ENCODE measurements around the gene PIP4K2A.
"Not testable (repeated sequence)": the region's sequence is repeated elsewhere in the genome, so short reads cannot be mapped to it uniquely, and the experiment has no call there.

The PIP4K2A gene

GRCh38 chr10:22527520-22527919, 186.9 kb downstream of the PIP4K2A start:
- DNase-seq, result no peak

GRCh38 chr10:22524333-22524732, 190.0 kb downstream of the PIP4K2A start:
- not testable (repeated sequence) for DNase-seq

GRCh38 chr10:22520645-22521044, 193.7 kb downstream of the PIP4K2A start:
- DNase-seq, result not testable (repeated sequence)

DNA sequence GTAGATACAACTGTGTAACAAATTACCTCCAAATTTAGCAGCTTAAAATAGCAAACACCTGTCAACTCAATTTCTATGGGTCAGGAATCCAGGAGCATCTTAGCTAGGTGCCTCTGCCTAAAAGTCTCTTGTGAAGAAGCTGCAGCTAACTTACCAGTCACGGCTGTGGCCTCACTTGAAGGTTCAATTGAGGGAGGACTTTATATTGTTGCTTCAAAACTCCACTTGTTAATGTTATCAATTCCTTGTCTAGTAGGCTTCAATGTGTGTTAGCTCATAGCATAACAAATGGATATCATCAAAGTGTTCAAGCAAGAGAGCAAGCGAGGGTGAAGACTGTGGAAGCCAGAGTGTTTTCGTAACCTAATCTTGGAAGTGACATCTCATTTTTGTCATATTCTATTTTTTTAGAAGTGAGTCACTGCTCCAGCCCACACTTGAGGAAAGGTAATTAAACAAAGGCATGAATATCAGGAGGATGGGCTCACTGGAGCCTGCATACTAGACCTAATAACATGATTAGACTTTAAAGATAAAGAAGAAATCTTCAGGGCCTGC, 196.1 kb downstream of the PIP4K2A start:
- no peak for DNase-seq

DNA sequence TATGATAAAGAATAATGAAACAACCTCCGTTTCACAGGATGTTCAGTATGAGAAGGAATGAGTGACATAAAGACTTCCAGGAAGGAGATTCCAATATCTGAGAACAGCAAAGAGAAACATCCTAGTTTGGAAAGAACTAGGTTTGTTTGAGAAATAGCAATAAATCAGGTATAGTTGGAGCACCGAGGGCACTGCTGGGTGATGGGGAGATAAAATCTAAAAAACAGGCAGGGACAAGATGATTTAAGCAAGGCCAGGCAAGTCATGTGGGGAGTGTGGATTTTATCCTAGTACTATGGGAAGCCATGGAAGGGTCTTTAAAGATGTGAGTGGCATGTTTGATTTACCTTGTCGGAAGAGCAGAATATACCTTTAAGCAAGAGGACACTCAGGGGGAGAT, 199.4 kb downstream of the PIP4K2A start:
- DNase-seq, result no peak

DNA sequence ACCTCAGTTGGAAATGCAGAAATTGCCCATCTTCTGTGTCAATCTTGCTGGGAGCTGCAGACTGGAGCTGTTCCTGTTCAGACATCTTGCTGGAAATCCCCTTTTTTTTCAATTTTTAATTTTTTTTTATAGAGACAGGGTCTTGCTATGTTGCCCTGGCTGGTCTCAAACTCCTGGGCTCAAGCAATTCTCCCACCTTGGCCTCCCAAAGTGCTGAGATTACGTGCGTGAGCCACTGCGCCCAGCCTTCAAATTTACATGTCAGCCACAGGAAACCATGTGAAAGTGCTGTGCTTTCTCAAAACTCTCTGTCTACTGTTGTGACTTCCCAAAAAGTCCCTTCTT, 200.0 kb downstream of the PIP4K2A start:
- DNase-seq, result not testable (repeated sequence)

GRCh38 chr10:22513483-22514413, 200.6 kb downstream of the PIP4K2A start:
- DNase-seq, result peak in 1 of 56 donors; percentile 10

- DNase-seq, result not testable (repeated sequence)
Observed at GRCh38 chr10:22512015-22512414, 202.4 kb downstream of the PIP4K2A start.

- not testable (repeated sequence) for DNase-seq
Observed at GRCh38 chr10:22508214-22508613, 206.2 kb downstream of the PIP4K2A start.

DNA sequence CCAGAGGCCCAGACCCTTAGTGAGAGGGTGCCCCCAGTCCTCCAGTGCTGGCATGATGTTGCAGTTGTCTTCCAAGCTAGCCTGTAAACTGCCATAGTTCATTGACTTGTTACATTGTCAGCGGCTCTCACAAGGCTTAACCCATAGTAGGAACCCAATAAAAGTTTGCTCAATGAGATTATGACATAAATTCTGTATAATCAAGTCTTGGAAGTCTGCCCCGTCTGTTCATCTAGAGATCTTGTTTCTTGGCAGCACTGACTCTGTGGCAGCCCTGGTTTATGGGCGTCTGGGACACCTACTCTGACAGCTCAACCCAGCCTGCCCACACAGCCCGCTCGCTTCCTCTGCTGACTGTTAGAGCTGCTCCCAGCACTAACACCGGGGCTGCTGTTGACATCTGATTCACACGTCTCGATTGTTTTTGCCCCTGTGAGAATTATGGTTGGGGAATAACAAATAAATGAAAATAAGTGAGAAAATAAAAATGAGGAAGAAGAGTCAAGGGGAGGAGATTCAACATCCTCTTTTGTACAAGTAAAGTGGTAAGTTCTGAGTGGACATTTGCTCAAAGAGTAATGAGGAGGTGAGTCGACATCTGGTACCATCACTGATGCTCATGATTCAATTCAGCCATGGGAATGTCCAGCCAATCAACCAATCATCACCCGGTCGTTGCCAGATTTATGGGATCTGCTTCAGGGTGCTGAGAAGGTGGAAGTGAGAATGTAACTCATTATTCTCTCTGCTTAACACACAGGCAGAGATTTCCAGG, 208.3 kb downstream of the PIP4K2A start:
- no peak for DNase-seq

- DNase-seq, result no peak
Observed at GRCh38 chr10:22504766-22505165, 209.6 kb downstream of the PIP4K2A start.

DNA sequence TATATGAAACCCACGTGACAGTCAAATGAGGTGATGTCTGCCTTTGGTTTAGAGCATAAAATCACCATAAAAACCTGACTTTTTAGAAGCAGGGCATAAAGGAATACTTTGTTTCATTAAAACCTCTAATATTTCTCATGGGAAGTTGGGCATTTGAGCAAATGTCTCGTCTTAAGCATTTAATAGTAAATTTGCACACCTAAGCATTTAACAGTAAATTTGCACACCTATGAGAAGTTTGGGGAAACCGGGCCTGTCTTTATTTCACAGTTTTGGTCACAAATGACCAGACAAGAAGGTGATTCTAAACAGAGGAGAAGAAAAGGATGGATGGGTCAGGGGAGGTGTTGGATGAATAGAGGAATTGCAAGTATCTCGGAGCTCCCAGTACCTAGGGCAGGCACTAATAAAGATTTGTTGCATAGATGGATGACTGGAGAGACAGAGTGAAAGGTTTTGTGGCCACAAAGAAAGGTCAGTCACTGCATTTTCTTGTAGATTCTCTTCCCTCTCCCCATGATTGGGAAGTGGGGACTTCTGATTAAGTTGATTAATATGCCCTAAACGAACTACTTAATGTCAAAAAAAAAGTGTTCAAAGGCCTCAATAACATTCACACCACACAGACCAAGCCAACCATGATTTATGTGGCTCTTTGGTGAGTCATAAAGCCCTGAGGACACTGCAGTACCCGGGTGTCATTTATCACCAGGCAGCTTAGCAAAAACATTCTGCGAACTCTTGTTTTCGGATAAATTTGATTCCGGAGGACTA, 210.9 kb downstream of the PIP4K2A start:
- DNase-seq, result no peak

DNA sequence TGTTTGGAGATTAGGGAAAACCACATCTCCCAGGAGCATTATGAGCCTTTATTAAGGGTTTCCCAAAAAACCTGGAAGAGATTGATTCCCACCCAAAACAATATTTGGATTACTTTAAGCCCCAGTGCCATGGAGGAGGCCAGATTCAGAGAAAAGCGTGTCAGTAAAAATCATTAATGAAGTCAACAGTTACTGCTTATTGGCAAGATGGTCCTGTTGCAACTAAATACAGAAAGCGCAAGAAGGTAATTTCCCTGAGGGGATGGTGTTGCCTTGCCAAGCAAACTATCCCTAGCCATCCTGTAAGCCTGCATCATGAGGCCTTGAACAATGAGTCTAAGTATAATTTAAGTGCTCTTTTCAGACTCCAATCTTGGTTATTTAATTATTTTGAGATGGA, 212.5 kb downstream of the PIP4K2A start:
- no peak for DNase-seq

- no peak for DNase-seq
Observed at GRCh38 chr10:22501413-22501812, 213.0 kb downstream of the PIP4K2A start.

DNA sequence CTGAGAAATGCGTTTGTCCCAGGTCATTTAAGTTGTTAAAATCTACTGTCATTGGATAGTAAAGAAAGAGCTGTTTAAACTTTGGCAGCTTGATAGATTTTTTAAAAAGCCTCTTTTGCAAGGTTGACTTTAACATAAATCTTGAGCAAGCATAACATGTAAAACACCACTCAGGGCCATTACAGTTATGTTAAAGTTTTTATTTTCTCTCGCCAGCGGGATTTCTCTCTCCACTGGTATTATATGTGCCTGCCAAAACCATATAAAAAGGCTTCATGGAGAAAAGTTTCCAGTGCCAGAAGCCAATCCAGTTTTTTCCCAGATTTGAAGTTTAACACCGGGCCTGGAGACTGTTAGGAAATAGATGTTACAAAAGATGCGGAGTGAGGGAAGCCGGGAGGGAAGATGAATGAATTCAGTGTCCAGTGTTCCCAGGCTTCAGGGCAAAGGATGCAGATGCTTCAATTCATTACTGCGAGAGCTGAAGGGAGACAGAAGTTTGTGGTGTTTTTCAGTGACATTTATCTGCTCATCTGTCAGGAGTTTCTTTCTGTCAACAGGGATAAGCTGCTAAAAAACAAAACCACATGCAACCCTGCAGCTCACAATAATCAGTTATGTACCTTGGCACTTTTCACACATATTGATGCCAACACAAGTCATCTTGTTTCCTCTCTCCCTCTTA, 213.6 kb downstream of the PIP4K2A start:
- DNase-seq, result peak in 6 of 56 donors; percentile 15 to 56 (median 28)

GRCh38 chr10:22499973-22500372, 214.4 kb downstream of the PIP4K2A start:
- DNase-seq, result not testable (repeated sequence)

GRCh38 chr10:22495396-22495795, 219.0 kb downstream of the PIP4K2A start:
- DNase-seq, result no peak

DNA sequence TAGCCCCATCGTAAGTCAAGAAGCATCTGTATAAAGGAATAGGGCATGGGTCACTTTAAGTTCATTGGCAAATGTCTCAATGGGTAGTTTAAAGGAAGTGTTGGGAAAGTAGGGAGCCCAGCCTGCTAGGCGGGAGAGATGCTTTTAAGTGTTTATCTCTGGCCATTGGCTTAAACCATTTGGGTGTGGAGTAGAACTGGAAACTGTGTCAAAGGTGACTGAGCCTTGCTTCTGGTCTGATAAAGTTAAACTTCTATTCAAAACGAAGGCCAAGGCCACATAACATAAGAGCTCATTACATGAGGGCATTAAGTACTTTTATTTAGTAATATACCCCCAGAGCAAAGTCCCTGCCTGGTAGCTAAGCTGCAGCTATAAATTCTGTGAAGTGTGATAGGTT, 220.4 kb downstream of the PIP4K2A start:
- no peak for DNase-seq

DNA sequence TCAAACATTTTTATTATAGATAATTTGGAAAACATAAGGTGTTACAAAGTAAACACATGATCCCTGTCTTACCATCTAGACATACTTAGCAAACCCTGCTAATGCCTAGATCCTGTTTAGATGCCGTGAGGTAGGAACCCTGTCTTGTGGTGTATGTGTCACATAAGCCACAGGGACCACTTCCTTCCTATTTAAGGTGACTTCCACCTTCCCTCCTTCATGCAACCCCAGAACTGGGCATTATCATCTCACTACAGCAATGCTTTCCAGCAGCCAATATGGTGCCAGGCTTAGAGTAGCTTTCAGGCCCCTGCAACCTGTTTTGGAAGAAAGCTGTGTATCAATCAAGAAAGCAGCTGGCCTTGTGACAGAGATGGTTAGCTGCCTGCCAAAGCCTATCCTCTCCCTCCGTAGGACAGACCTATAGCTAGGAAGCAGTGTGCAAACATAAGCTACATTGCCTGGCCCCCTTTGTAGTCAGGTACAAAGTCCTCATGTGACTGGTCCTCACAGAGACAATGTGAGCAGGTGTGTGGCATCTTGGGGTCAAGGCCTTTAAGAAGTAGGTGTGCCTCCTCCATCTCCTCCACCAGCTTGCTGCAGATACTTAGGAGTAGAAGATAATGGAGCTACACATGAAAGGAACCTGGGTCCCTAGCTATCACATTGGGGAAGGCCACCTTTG, 222.3 kb downstream of the PIP4K2A start:
- DNase-seq, result no peak

GRCh38 chr10:22491480-22491879, 222.9 kb downstream of the PIP4K2A start:
- DNase-seq, result peak in 43 of 56 donors; percentile 15 to 91 (median 54)
